SK-N-SH treated with all-trans-retinoic acid at 6 μM for 48 hours (cell line): ENCODE results near the gene ENOPH1.

Experiments
- ATAC-seq: fragments of 200-7000 bp; cut with Tn5 transposase; 3 replicates; pipeline ENCODE4 v1.9.1; 2020; ENCODE audit warnings: mild to moderate bottlenecking, moderate library complexity
- ARNTL ChIP-seq: fragments of 450-650 bp; formaldehyde crosslinking; IDR thresholded peaks from 2 replicates; pipeline ENCODE4 v1.5.0; 2020; ENCODE audit warnings: low read depth, mild to moderate bottlenecking, moderate library complexity, borderline replicate concordance
- BACH2 ChIP-seq: fragments of 250-450 bp; sonication (Bioruptor Pico); IDR thresholded peaks from 2 replicates; pipeline ENCODE4 v1.9.0; 2021; ENCODE audit warnings: mild to moderate bottlenecking, borderline replicate concordance
- CSDC2 ChIP-seq: fragments of 250-450 bp; sonication (Bioruptor Pico); IDR thresholded peaks from 2 replicates; pipeline ENCODE4 v1.5.0; 2020; ENCODE audit warnings: mild to moderate bottlenecking, moderate library complexity
- CSRNP3 ChIP-seq: fragments of 250-450 bp; sonication (Bioruptor Pico); IDR thresholded peaks from 2 replicates; pipeline ENCODE4 v1.5.1; 2021; ENCODE audit warnings: mild to moderate bottlenecking, moderate library complexity
- ESRRG ChIP-seq: fragments of 250-450 bp; sonication (Bioruptor Pico); IDR thresholded peaks from 2 replicates; pipeline ENCODE4 v1.6.1; 2021; ENCODE audit warnings: mild to moderate bottlenecking
- GLIS3 ChIP-seq: fragments of 250-450 bp; sonication (Bioruptor Pico); IDR thresholded peaks from 2 replicates; pipeline ENCODE4 v1.5.0; 2020; ENCODE audit warnings: mild to moderate bottlenecking, moderate library complexity
- ISL1 ChIP-seq: fragments of 250-450 bp; sonication (Bioruptor Pico); IDR thresholded peaks from 2 replicates; pipeline ENCODE4 v2.1.2; 2022; ENCODE audit warnings: mild to moderate bottlenecking, moderate library complexity
- OSR1 ChIP-seq: fragments of 250-450 bp; sonication (Bioruptor Pico); IDR thresholded peaks from 2 replicates; pipeline ENCODE4 v1.8.0; 2022; ENCODE audit warnings: moderate library complexity, mild to moderate bottlenecking, inconsistent platforms
- POU6F1 ChIP-seq: fragments of 250-450 bp; sonication (Bioruptor Pico); IDR thresholded peaks from 2 replicates; pipeline ENCODE4 v1.8.0; 2021; ENCODE audit warnings: low read depth, mild to moderate bottlenecking, moderate library complexity, borderline replicate concordance
- RARB ChIP-seq: fragments of 250-450 bp; sonication (Bioruptor Pico); IDR thresholded peaks from 2 replicates; pipeline ENCODE4 v1.8.0; 2021; ENCODE audit warnings: mild to moderate bottlenecking, moderate library complexity
- SNAI2 ChIP-seq: fragments of 250-450 bp; sonication (Bioruptor Pico); IDR thresholded peaks from 2 replicates; pipeline ENCODE4 v1.5.0; 2020; ENCODE audit warnings: mild to moderate bottlenecking, moderate library complexity
- TCF4 ChIP-seq: fragments of 250-450 bp; sonication (Bioruptor Pico); IDR thresholded peaks from 2 replicates; pipeline ENCODE4 v1.8.0; 2021; ENCODE audit warnings: mild to moderate bottlenecking, moderate library complexity, borderline replicate concordance
- TOX ChIP-seq: fragments of 250-450 bp; sonication (Bioruptor Pico); IDR thresholded peaks from 2 replicates; pipeline ENCODE4 v1.8.0; 2021; ENCODE audit warnings: mild to moderate bottlenecking, moderate library complexity, borderline replicate concordance
- ZC3H10 ChIP-seq: fragments of 250-450 bp; sonication (Bioruptor Pico); IDR thresholded peaks from 2 replicates; pipeline ENCODE4 v1.5.1; 2021; ENCODE audit warnings: mild to moderate bottlenecking, moderate library complexity
- ZFP3 ChIP-seq: fragments of 250-450 bp; sonication (Bioruptor Pico); IDR thresholded peaks from 2 replicates; pipeline ENCODE4 v1.5.0; 2020; ENCODE audit warnings: mild to moderate bottlenecking, moderate library complexity
- ZNF565 ChIP-seq: fragments of 450-650 bp; formaldehyde crosslinking; conservative IDR thresholded peaks from 2 replicates; pipeline ENCODE4 v1.5.0; 2020; ENCODE audit warnings: low read depth, mild to moderate bottlenecking, moderate library complexity
- ZNF70 ChIP-seq: fragments of 450-650 bp; formaldehyde crosslinking; IDR thresholded peaks from 2 replicates; pipeline ENCODE4 v1.5.0; 2020; ENCODE audit warnings: mild to moderate bottlenecking, moderate library complexity
- ZNF8 ChIP-seq: fragments of 450-650 bp; formaldehyde crosslinking; IDR thresholded peaks from 2 replicates; pipeline ENCODE4 v1.5.0; 2020; ENCODE audit warnings: mild to moderate bottlenecking, moderate library complexity
- TF ChIP-seq, protein P1 (sequence below): fragments of 250-450 bp; sonication (Bioruptor Pico); IDR thresholded peaks from 2 replicates; pipeline ENCODE4 v1.8.0; 2020; ENCODE audit warnings: mild to moderate bottlenecking, moderate library complexity, borderline replicate concordance
- TF ChIP-seq, protein P2 (sequence below): fragments of 250-450 bp; sonication (Bioruptor Pico); IDR thresholded peaks from 2 replicates; pipeline ENCODE4 v1.5.0; 2020; ENCODE audit warnings: mild to moderate bottlenecking, moderate library complexity

Gene ENOPH1

DNA sequence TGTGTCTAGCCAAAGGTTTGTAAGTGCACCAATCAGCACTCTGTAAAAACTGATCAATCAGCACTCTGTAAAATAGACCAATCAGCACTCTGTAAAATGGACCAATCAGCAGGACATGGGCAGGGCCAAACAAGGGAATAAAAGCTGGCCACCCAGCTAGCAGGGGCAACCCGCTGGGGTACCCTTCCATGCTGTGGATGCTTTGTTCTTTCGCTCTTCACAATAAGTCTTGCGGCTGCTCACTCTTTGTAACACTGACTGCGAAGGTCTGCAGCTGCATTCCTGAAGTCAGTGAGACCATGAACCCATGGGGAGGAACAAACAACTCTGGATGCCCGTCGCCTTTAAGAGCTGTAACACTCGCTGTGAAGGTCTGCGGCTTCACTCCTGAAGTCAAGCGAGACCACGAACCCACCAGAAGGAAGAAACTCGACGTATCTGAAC, 14.4 kb upstream of the ENOPH1 start:
- TF ChIP-seq RARB (CRISPR knock-in tag) (no peak), SNAI2 (CRISPR knock-in tag) (no peak), CSDC2 (CRISPR knock-in tag) (no peak), ZFP3 (no peak), POU6F1 (CRISPR knock-in tag) (no peak), ZNF8 (no peak)
- TF ChIP-seq, protein P1, sequence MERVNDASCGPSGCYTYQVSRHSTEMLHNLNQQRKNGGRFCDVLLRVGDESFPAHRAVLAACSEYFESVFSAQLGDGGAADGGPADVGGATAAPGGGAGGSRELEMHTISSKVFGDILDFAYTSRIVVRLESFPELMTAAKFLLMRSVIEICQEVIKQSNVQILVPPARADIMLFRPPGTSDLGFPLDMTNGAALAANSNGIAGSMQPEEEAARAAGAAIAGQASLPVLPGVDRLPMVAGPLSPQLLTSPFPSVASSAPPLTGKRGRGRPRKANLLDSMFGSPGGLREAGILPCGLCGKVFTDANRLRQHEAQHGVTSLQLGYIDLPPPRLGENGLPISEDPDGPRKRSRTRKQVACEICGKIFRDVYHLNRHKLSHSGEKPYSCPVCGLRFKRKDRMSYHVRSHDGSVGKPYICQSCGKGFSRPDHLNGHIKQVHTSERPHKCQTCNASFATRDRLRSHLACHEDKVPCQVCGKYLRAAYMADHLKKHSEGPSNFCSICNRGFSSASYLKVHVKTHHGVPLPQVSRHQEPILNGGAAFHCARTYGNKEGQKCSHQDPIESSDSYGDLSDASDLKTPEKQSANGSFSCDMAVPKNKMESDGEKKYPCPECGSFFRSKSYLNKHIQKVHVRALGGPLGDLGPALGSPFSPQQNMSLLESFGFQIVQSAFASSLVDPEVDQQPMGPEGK (CRISPR knock-in tag) = no peak
- no peak for ATAC-seq

DNA sequence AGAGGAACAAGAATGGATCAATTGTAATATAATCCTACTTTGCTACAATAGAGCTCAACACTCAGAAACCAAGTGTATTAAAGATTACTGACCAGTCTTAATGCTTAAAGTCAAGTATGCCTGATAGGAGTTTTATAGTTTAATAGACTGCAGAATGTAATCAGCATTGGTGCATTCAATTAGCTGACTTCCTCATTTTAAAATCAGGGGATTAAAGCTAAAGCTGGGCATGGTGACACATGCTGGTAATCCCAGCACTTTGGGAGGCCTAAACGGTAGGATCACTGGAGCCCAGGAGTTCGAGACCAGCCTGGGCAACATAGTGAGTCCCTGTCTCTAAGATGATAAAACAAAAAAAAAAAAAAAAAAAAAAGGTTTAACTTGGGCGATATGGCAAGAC, 10.9 kb upstream of the ENOPH1 start:
- TF ChIP-seq TOX (CRISPR knock-in tag) (no peak), ZNF8 (no peak), CSRNP3 (CRISPR knock-in tag) (no peak), ARNTL (CRISPR knock-in tag) (no peak), ISL1 (CRISPR knock-in tag) (no peak), ZNF565 (no peak)
- ATAC-seq = no peak

GRCh38 chr4:82421796-82422560, 8.4 kb upstream of the ENOPH1 start:
- ATAC-seq = peak; percentile 59
- TF ChIP-seq ZFP3 (no peak), TCF4 (CRISPR knock-in tag) (no peak), ISL1 (CRISPR knock-in tag) (no peak), BACH2 (CRISPR knock-in tag) (no peak), ZNF70 (no peak), GLIS3 (CRISPR knock-in tag) (no peak), CSDC2 (CRISPR knock-in tag) (no peak), ZC3H10 (CRISPR knock-in tag) (no peak), SNAI2 (CRISPR knock-in tag) (no peak), OSR1 (no peak), ZNF565 (no peak), ESRRG (CRISPR knock-in tag) (no peak)
- TF ChIP-seq, protein P2, sequence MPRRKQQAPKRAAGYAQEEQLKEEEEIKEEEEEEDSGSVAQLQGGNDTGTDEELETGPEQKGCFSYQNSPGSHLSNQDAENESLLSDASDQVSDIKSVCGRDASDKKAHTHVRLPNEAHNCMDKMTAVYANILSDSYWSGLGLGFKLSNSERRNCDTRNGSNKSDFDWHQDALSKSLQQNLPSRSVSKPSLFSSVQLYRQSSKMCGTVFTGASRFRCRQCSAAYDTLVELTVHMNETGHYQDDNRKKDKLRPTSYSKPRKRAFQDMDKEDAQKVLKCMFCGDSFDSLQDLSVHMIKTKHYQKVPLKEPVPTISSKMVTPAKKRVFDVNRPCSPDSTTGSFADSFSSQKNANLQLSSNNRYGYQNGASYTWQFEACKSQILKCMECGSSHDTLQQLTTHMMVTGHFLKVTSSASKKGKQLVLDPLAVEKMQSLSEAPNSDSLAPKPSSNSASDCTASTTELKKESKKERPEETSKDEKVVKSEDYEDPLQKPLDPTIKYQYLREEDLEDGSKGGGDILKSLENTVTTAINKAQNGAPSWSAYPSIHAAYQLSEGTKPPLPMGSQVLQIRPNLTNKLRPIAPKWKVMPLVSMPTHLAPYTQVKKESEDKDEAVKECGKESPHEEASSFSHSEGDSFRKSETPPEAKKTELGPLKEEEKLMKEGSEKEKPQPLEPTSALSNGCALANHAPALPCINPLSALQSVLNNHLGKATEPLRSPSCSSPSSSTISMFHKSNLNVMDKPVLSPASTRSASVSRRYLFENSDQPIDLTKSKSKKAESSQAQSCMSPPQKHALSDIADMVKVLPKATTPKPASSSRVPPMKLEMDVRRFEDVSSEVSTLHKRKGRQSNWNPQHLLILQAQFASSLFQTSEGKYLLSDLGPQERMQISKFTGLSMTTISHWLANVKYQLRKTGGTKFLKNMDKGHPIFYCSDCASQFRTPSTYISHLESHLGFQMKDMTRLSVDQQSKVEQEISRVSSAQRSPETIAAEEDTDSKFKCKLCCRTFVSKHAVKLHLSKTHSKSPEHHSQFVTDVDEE (CRISPR knock-in tag) = no peak

DNA sequence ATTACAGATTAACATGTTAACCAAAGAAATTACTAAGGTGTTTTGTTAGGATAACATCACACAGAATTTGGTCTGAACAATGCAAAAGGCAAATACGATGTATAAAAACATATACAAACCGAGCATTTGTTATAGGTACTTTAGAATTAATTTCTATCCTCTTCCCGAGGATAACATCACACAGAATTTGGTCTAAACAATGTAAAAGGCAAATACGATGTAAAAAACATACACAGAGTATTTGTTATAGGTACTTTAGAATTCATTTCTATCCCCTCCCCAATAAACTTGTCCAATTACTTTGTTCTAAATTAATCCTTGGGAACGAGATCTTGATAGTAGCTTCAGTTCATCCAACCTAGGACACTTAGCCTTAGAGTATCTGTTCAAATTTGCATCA, 7.8 kb upstream of the ENOPH1 start:
- ATAC-seq = no peak
- no peak for TF ChIP-seq SNAI2 (CRISPR knock-in tag)
- 0 out of 2 replicates have a peak, but pooled peaks have one; percentile 10 for TF ChIP-seq TCF4 (CRISPR knock-in tag)
